ENCODE results near the gene OR7C1.
"Not testable (repeated sequence)": the region's sequence is repeated elsewhere in the genome, so short reads cannot be mapped to it uniquely, and the experiment has no call there.

The OR7C1 gene

DNA sequence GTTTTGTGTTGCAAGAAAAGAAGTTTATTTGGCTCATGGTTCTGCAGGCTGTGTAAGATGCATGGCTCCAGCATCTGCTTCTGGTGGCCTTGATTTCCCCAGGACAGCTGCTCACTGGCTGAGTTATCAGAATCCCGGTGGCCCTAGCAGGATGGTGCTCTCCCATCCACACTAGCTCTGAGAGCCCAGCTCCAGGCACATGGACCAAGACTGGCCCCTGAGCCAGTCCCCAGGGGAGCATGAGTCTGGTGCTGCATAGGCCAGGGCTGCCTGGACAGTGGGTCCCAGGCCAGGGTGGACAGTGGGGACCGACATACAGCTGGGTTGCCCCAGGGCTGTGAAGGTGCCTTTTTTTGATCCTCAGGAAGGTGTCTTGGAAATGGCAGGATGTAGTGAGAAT lies 67.0 kb downstream of the OR7C1 start:
- no peak for DNase-seq (ENCODE audit: insufficient read length, low spot score)
- no peak for FAIRE-seq

DNA sequence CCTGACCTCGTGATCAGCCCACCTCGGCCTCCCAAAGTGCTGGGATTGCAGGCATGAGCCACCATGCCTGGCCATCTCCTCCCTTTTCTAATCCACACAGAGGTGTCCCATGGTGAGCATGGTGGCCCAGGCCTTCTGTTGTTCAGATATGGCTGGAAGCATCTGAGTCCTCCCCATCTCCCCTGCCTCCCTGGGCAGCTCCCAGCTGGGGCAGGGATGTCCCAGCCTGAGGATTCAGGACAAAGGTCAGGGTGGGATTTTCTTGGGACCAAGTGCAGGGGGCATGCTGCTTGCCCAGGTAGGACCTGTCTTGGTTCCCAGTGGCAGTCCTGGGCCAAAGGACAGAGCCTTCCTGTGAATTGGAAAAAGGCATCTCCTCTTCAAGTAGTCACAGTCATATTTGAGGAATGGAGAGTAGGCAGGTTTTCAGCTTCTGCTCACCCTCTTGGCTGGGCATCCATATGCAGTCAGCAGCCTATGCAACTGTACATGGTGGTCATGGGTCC lies 67.5 kb downstream of the OR7C1 start:
- FAIRE-seq (no peak), DNase-seq (ENCODE audit: insufficient read length, low spot score) (no peak)

DNA sequence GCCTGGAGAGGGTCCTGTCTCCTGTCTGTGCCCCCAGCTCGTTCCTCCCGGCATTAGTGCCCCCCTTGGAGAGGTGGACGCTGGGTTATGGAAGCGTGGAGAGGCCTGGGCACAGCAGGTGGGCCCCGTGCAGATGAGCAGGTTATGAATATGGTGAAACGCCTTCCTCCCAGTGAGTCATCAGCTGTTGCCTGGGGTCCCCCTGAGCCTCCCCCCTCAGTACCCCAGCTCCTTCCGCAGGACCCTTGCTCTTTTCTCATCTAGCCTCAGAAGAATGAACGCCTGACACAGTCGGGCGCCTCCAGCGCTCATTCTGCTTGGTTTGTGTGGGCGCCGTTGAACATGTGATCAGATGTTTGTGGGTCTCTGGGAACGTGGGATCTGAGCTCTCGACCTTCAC lies 69.1 kb downstream of the OR7C1 start:
- not testable (repeated sequence) for FAIRE-seq; DNase-seq (ENCODE audit: insufficient read length, low spot score)

DNA sequence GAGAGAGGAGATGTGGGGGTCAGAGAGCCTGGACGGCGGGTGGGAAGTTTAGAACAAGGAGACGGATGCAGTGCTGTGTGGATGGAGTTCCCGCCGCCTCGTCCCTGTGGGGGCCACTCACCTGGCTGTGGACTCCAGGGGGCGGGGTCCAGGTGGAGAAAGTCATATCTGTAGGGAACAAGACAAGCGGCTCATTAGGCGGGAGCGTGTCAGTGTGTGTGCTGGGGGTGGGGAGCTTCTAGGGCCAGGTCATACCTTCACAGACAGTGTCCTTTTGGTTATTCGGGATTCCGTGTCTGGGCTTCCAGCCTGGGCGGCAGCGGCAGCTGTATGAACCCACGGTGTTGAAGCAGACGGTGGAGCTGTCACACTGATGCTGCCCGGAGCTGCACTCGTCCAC lies 69.6 kb downstream of the OR7C1 start:
- FAIRE-seq; DNase-seq (ENCODE audit: insufficient read length, low spot score): not testable (repeated sequence)

DNA sequence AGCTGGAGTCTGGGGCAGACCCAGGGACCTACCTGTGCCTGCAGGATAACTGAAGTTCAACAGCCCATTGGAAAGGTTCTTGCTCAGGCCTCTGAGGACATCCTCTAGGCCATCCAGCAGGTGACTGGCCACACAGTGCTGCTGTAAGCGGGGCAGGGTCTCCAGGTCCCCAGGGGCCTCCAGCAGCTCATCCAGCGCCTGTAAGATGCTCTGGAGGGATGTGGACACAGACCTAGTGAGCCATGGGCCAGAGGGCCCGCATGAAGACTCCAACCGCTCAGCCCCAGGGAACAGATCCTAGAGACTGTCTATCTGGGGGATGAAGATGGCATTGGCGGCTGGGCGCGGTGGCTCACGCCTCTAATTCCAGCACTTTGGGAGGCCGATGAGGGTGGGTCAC lies 70.6 kb downstream of the OR7C1 start:
- FAIRE-seq (no peak), DNase-seq (ENCODE audit: insufficient read length, low spot score) (no peak)

DNA sequence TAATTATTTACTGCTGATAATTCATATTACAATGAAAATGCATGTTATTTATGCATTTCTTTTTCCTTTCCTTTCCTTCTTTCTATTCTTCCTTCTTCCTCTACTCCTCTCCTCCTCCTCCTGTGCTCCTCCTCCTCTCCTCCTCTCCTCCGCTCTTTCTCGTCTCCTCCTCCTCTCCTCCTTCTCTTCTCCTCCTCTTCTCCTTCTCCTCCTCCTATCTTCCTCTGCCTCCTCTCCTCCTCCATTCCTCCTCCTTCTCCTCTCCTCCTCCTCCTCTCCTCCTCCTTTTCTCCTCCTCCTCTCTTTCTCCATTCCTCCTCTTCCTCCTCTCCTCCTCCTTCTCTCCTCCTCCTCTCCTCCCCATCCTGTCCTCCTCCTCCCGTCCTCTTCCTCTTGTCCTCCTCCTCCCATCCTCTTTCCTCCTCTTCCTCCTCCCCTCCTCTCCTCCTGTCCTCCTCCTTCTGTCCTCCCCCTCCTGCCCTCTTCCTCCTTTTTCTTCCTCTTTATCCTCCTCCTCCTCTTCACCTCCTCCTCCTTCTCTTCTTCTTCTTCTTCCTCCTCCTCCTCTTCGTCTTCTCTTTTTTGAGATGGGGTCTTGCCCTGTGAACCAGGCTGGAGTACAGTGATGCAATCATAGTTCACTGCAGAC lies 71.4 kb downstream of the OR7C1 start:
- FAIRE-seq (no peak), DNase-seq (ENCODE audit: insufficient read length, low spot score) (no peak)

DNA sequence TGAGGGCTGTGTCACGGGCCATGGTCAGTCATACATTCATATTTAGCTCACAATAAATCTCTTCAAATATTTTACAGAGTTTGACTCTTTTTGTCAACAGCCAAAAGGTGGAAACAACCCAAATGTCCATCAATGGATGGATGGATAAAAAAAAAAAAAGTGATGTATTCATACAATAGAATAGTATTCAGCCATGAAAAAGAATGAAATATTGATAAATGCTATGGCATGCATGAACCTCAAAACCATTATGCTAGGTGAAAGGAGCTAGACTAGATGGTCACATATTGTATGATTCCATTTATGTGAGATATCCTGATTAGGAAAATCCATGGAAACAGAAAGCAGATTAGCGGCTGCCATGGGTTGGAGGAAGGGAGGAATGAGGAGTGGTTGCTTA lies 72.9 kb downstream of the OR7C1 start:
- FAIRE-seq (no peak), DNase-seq (ENCODE audit: insufficient read length, low spot score) (no peak)

DNA sequence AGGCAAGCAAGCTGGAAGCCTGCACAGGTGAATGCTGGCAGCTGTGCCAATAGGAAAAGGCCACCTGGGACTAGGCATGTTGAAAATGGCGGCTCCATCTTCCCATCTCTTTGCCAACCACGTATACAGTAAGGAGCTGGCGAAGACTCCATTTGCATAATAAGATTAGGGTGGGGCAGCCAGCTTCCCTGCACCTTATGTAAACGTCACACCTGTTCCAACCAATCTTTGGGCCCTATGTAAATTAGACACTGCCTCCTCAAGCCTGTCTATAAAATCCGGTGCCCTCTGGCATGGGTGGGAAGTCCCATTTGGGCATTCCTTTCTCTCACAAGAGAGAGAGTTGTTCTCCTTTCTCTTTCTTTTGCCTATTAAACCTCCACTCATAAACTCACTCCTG lies 73.4 kb downstream of the OR7C1 start:
- FAIRE-seq (no peak), DNase-seq (ENCODE audit: insufficient read length, low spot score) (no peak)

DNA sequence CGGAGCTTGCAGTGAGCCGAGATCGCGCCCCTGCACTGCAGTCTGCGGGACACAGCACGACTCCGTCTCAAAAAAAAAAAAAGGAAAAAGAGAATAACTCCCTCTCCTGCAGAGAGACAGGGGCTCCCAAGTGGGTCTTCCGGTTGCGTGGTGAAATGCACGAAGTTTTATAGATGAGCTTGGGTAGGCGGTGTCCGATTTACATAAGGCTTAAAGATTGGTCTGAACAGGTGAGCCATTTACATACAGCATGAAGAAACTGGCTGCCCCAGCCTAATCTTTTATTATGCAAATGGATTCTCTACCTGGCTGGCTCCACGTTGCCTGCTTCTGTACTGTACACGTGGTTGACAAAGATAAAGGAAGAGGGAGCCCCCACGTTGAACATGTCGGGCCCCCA lies 76.2 kb downstream of the OR7C1 start:
- FAIRE-seq = no peak
- DNase-seq (ENCODE audit: insufficient read length, low spot score) = no peak

DNA sequence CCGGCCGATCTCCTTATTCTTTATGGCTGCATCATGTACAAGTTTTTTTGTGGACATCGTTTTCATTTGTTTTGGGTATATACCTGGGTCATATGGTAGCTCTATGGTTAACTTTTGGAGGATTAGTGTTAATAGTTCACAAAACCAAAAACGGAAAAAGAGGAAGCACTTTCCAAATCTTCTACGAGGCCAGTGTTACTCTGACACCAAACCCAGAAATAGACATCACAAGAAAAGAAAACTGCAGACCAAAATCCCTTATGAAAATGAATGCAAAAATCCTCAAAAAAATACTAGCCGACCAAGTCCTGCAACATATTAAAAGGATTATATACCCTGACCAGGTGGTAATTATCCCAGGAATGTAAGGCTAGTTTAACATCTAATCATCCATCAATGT lies 86.4 kb downstream of the OR7C1 start:
- FAIRE-seq (no peak), DNase-seq (ENCODE audit: insufficient read length, low spot score) (no peak)
